GM19023 (cell line): Measurements from ENCODE around the gene DTNB.

Experiments
- ATAC-seq: cut with Tn5 transposase; IDR thresholded peaks from one replicate; pipeline ENCODE4 v1.9.1; 2021; ENCODE audit warnings: mild to moderate bottlenecking, moderate library complexity; ENCODE audit not compliant: unreplicated experiment

The DTNB gene

GRCh38 chr2:25332571-25332970, 340.8 kb downstream of the DTNB start:
- ATAC-seq, result no peak

DNA sequence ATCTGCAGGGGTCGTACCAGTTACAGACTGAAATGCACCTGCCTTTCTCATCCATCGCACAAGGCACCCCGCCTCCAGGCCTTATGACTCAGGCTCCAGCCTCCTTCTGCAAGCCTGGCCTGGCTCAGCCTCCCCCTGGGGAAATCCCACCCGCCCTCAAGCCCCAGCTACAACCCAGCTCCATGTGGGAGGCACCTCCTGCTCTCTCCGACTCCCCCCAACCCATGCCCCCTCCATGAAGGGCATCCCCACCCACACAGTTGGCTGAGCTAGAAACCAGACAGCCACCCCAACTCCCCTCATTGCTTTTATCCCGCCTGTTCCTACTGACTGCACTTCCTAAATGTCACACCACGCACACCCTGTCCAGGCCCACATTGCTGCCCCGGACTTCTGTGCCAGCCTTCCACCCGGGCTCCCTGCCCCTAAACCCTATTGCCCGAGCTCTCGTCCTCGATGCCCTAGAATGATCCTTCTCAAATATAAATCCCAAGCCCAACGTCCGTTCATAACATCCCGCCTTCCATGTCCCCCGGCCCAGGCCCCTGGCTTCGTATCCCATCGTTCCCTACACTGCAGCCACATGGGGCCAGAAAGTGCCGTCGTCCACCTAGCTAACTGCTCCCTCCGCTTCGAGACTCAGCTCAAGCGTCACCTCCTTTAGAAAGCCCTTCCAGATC, 341.6 kb downstream of the DTNB start:
- ATAC-seq, result no peak

DNA sequence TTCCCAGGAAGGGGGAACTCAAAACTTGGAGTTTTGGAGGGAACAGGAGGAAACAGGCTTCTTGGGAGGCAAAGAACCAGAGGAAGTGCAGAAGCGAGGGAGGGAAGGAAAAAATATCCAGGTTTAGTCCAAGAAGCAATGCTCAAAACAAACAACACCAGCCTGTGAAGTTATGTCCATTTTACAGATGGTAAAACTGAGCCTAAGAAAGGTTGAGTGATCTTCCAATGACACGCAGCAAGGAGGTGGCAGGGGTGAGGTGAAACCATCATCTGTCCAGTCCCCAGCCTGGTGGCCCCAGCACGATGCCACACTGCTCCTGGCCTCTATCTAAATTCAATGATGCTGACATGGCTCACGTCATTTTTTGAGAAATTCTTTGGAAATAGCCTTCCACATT, 342.4 kb downstream of the DTNB start:
- no peak for ATAC-seq

DNA sequence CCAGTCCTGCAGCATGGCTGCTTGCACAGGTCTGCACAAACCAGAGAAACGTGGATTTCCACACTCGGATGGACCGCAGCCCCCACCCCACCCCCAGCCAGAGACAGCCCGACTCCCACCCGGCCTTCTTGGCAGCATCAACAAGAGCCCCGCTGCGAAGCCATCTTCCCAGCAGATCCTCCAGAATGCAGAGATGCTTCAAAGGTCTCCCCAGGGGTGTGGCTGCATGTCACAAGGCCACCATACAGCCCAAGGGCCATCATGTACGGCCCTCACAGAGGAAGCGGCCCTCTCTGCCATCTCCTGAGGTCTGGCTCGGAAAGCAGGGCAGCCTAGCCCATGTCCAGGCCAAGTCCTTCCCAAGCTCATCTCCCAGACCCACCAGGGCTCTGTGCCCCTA, 343.1 kb downstream of the DTNB start:
- ATAC-seq, result no peak

- ATAC-seq, result no peak
Observed at GRCh38 chr2:25328152-25329085, 345.0 kb downstream of the DTNB start.
